IMR-90 (cell line): ENCODE data around the gene SPRR2A.

Experiments
- CTCF ChIP-seq: conservative IDR thresholded peaks from 2 replicates; pipeline ENCODE4 v1.5.1; 2012; ENCODE audit warnings: mild to moderate bottlenecking, low read depth, low read length, improper control_type of control experiment
- FOS ChIP-seq: fragments of 150-350 bp; IDR thresholded peaks from 2 replicates; pipeline ENCODE4 v1.6.1; 2016; ENCODE audit warnings: low read depth, low read length
- MAZ ChIP-seq: IDR thresholded peaks from 2 replicates; pipeline ENCODE4 v1.6.1; 2012; ENCODE audit warnings: low read depth, mild to moderate bottlenecking, low read length, improper control_type of control experiment, moderate library complexity, borderline replicate concordance
- RAD21 ChIP-seq: IDR thresholded peaks from 2 replicates; pipeline ENCODE4 v1.6.1; 2012; ENCODE audit warnings: low read length, improper control_type of control experiment
- RFX5 ChIP-seq: IDR thresholded peaks from 2 replicates; pipeline ENCODE4 v1.8.0; 2012; ENCODE audit warnings: low read depth, mild to moderate bottlenecking, low read length, moderate library complexity
- SMC3 ChIP-seq: fragments of 150-350 bp; IDR thresholded peaks from 2 replicates; pipeline ENCODE4 v1.6.1; 2016; ENCODE audit warnings: low read depth, mild to moderate bottlenecking, antibody characterized with exemption, low read length, moderate library complexity
- USF2 ChIP-seq: fragments of 150-350 bp; IDR thresholded peaks from 2 replicates; pipeline ENCODE4 v1.6.1; 2017; ENCODE audit warnings: mild to moderate bottlenecking, antibody characterized with exemption, low read length, low read depth

GRCh38 chr1:153081736-153082135 lies 24.4 kb upstream of the SPRR2A start:
- no peak for TF ChIP-seq CTCF
- no peak for TF ChIP-seq SMC3
- no peak for TF ChIP-seq FOS
- TF ChIP-seq RAD21 = no peak
- no peak for TF ChIP-seq RFX5
- no peak for TF ChIP-seq USF2
- no peak for TF ChIP-seq MAZ
